ENCODE data around the gene TRAPPC8.
"Not testable (repeated sequence)": the region's sequence is repeated elsewhere in the genome, so short reads cannot be mapped to it uniquely, and the experiment has no call there.

The TRAPPC8 gene

DNA sequence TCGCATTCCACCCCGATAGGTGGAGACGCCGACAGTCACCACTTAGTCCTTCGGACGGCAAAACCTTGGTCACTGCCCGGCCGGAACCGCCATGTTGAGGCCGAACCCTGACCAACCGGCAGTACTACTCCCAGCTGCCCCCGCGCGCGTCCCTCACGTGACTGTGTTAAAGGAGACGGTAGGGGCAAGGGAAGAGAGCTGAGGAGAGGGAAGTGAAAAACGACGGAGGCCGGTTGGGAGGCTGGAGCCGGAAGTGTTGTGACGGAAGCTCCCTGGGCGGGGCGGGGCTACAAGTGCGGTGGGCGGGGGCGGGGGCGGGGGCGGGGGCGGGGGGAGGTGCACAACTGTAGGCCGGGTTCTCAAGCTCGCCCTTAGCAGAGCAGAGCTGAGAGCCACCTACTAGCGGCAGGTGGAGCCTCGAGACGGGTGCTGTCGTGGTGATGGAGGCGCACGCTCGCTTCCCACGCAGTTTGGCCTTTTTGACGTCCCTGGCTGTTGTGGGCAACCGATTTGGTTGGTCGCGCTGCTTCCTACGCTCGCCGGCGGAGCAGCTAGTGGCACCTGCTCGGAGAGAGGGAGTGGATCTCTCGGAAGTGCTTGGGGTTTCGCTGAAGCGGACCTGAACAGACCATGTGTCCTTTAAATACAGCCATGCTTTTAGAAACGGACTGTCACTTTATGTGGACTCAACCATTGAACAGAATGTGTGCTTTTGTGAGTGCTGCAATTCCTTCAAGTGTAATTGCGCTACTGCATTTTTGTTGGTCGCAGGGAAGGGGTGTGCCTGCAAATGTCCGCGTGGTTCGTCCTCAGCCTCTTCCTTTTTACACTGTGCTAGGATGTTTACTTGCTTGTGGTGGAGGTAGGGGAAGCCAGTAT lies at the start of gene TRAPPC8:
TRAPPC8 (minus strand) TSS at position 130 of the 879 bp plus-strand sequence. CDS start 364 bp downstream, outside the sequence.
- peak; percentile 96 for DNase-seq

- DNase-seq: no peak
Measured at GRCh38 chr18:31990823-31991222, 47.9 kb upstream of the TRAPPC8 start.

- no peak for DNase-seq
Measured at GRCh38 chr18:31983976-31984375, 41.0 kb upstream of the TRAPPC8 start.

- DNase-seq: no peak
Measured at GRCh38 chr18:31983020-31983419, 40.1 kb upstream of the TRAPPC8 start.

DNA sequence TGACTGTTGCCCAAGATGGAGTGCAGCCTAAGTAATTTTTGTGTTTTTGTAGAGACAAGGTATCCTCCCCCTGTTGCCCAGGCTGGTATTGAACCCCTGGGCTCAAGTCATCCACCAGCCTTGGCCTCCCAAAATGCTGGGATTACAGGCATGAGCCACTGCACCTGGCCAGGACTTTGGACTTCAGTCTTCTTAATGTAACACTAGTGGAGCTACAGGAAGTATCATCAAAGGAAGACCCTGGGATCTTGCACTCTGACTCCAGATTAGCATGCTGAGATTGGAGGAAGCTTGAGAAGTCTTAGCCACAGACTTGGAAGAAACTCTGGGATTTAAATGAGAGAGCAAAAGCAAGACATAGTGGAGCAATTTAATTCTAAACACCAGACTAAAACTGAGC lies 37.9 kb upstream of the TRAPPC8 start:
- no peak for DNase-seq

GRCh38 chr18:31979714-31980113 lies 36.8 kb upstream of the TRAPPC8 start:
- DNase-seq: no peak

DNA sequence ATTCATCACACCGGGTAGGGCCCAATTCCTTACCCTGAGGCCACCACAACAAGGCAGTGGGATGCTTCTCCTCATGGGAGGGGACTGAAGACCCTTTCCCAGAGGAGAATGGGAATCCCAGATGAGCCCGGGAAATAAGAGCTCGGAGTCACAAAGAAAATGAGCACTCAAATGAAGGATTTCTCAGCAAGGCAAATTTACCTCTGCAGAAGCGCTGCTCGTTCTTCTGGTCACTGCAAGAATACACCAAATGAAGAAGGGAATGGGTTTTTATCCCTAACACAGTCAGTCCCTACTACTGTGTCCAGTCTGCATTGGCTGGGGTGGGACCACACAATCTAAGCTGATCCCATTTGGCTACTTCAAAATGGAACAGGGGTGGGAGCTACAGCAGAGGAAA lies 35.7 kb upstream of the TRAPPC8 start:
- DNase-seq: no peak

- no peak for DNase-seq
Measured at GRCh38 chr18:31977270-31977872, 34.4 kb upstream of the TRAPPC8 start.

GRCh38 chr18:31976242-31976641 lies 33.3 kb upstream of the TRAPPC8 start:
- DNase-seq: no peak

DNA sequence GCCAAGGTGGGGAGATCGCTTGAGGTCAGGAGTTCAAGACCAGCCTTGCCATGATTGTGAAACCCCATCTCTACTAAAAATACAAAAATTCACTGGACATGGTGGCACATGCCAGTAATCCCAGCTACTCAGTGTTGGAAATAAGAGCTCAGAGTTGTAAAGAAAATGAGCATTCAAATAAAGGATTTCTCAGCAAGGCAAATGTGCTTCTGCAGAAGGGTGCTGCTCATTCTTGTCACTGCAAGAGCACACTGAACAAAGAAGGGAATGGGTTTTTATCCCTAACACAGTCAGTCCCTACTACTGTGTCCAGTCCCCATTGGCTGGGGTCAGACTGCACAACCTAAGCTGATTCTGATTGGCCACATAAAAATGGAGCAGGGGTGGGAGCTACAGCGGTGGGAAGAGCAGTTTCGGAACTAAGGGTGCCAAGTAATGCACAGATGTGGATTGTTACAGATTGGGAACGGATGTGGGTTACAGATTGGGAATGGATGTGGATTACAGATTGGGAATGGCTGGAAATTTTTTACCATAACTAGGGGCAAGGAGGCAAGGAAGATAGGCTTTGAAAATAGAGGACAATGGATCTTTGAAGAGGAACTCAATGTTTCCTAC lies 31.1 kb upstream of the TRAPPC8 start:
- no peak for DNase-seq

GRCh38 chr18:31970617-31971016 lies 27.7 kb upstream of the TRAPPC8 start:
- no peak for DNase-seq

DNA sequence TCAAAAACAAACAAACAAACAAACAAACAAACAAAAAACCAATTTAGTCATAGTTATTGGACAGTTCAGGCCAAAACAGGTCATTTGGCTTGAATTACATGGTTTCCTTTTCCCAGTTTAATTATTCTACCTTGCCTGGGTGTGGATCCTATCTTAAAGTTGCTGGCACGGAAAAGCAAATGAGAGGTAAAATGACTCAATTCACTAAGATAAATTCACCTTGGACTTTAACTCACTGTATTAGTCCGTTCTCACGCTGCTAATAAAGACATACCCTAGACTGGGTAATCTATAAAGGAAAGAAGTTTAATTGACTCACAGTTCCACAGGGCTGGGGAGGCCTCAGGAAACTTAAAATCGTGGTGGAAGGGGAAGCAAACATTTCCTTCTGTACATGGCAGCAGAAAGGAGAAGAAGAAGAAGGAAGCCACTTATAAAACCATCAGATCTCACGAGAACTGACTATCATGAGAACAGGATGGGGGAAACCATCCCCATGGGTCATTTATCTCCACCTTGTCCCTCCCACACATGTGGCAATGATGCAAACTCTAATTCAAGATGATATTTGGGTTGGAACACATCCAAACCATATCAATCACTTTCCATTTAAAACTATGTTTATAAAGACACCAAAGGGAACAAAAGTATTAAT lies 22.5 kb upstream of the TRAPPC8 start:
- no peak for DNase-seq

- DNase-seq: no peak
Measured at GRCh38 chr18:31957728-31958127, 14.8 kb upstream of the TRAPPC8 start.

GRCh38 chr18:31954349-31954748 lies 11.4 kb upstream of the TRAPPC8 start:
- DNase-seq: no peak

GRCh38 chr18:31953699-31954098 lies 10.8 kb upstream of the TRAPPC8 start:
- not testable (repeated sequence) for DNase-seq

DNA sequence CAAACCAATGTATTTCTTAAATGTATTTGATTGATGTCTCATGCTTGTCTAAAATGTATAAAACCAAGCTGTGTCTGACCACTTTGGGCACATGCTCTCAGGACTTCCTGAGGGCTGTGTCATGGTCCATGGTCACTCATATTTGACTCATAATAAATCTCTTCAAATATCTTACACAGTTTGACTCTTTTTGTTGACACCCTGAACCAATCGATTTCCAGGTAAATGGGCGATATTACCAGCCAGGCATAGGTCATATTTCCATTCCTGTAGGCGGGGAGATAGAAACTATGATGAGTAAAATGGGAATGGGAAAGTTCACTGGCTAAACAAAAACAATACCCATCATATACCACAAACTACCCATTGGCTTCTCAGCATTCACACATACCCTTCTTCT lies 9.3 kb upstream of the TRAPPC8 start:
- no peak for DNase-seq

DNA sequence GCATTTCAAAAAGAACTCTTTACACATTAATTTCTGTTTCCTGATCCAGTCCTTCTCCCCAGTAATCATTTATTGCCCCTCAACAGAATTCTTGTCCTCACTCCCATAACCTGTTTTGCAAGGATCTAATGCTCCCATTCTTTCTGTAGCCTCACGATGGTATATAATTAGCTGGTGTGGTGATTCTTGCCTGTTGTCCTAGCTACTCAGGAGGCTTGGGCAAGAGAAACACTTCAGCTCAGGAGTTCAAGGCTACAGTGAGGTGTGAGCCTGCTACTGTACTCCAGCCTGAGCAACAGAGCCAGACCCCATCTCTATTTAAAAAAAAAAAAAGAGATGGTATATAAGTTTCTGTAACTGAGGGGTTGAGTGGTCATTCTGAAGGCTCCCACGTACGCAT lies 7.7 kb upstream of the TRAPPC8 start:
- peak; percentile 3 for DNase-seq

DNA sequence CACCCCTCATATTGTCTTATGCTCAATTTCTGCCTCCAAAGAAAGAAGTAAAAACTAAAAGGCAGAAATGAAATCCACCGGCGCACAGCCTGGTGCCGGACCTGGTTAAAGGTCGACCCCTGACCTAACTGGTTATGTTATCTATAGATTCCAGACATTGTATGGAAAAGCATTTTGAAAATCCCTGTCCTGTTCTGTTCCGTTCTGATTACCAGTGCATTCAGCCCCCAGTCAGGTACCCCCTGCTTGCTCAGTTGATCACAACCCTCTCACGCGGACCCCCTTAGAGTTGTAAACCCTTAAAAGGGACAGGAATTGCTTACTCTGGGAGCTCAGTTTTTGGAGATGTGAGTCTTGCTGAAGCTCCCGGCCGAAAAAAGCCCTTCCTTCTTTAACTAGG lies 5.4 kb upstream of the TRAPPC8 start:
- not testable (repeated sequence) for DNase-seq

DNA sequence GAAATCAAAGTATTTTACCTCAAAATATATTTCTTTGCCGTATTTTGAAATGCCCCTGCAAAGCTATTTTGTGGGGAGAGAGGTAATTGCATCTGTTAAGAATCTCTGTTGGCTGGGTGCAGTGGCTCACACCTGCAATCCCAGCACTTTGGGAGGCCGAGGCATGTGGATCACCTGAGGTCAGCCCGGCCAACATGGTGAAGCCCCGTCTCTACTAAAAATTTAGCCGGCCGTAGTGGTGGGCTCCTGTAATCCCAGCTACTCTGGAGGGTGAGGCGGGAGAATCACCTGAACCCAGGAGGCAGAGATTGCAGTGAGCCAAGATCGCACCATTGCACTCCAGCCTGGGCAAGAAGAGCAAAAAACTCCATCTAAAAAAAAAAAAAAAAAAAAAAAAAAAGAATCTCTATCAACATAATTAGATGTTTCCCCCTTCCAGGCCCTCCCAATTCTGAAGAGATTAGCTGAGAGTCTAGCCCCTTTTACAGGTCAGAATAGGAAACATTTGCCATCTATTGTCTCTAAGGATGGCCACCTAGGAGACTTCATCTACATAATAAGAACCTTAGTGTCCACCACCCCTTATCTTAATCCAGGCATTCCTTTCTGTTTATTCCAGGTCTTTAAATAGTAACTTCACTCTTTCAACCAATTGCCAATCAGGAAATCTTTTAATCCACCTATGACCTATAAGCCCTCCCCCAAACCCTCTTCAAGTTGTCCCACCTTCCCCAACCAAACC lies 3.5 kb upstream of the TRAPPC8 start:
- DNase-seq: no peak

- DNase-seq: no peak
Measured at GRCh38 chr18:31943878-31944816, 1.2 kb upstream of the TRAPPC8 start.

- DNase-seq: no peak
Measured at GRCh38 chr18:31942291-31942998, 483 bp downstream of the TRAPPC8 start.
